Measurements from ENCODE around the gene PRR7.

PRR7 gene

GRCh38 chr5:177425196-177425800, 21.3 kb upstream of the PRR7 start:
- no peak for DNase-seq (ENCODE audit: low read depth)

DNA sequence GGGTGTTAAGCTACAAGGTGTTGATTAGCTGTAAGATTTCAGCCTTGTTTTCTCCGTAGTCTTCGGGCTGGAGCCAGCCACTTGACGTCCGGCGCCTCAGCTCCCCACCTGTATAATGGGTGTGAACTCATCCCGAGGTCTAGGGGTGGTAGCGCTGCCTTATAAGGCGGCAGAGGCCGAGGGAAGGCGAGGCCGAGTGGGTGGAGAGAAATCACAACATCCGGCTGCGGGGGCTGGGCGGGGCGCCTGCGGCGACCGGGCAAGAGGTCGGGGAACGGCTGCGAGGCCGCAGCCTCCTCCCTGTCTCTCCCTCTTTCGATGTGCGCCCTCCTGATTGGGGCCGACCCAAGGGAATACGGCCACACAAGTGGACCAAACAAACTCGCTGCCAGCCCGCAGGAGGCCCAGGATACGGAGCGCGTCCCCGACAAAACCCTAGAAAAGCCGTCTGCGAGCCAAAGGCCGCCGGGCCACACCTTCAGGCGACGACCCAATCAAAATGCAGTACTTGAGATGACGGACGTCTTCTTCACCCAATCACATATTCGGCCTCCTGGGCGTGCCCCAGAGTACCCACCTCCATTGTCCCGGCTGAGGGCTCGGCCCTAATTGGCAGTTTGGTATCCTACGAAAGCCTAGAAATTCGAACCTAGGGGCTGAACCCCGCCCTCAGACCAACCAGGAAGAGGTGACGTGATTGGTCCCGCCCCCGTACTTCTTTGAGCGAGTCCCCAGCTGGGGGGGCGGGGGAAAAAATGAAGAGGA, 20.6 kb upstream of the PRR7 start:
- DNase-seq (ENCODE audit: low read depth): peak; percentile 98

DNA sequence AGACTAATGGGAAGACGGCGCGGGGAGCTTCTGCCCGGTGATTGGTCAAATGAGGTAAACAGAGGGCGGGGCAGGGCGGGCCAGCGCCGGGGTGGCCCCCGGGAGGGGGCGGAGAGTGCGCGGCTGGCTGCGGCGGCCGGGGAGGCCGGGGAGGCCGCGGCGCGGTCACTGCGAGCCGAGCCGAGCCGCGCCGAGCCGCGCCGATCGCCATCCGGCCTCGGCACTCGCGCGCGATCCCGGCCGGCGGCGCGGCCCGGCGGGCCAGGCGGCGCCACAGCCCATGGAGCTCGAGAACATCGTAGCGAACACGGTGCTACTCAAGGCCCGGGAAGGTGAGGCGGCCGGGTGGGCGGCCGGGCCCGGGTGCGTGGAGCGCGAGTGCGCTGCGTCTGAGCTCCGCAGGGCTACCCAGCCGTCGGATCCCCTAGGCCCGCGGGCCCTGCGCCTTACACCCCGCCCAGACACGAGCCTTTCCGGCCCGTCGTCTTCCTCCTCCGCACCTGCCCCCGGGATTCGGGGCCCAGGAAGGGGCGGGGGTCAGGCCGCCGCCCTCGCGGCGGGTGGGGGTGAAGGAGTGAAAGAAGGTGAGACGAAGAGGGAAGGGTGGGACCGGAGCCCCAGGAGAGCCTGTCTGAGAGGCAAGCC, 19.9 kb upstream of the PRR7 start, which contains the start of gene GRK6:
Gene GRK6 (plus strand): TSS at position 111 of the 645 bp plus-strand sequence. CDS start 170 bp downstream, at position 281.
- peak; percentile 65 for DNase-seq (ENCODE audit: low read depth)

GRCh38 chr5:177427211-177427822, 19.3 kb upstream of the PRR7 start:
- DNase-seq (ENCODE audit: low read depth): no peak

DNA sequence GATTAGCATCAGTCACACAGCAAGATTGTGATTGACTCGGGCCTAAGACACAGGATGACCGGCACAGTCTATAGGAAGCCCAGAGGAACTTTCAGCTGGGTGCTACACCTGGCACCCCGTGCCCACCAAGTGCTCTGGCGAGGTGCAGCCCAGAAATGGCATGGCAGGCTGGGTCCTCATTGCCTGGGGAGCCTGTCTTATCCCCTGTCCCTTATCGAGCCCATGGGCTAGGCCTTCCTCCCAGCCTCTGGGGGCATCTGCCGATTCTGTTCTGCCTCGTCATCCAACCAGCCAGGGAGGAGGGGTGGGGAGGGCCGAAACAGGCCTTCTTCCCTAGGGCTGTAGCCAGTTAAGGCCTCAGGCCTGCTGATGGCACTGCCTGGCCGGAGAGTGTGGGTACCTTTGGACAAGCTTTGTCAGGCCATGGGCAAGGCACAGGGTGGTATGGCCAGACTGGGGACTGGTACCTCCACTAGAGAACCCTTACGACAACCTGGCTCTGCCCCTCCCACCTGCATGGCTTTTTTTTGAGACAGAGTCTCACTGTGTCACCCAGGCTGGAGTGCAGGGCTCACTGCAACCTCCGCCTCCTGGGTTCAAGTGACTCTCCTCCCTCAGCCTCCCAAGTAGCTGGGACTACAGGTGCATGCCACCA, 18.6 kb upstream of the PRR7 start:
- no peak for DNase-seq (ENCODE audit: low read depth)

- DNase-seq (ENCODE audit: low read depth): no peak
These were observed 17.9 kb upstream of the PRR7 start for GRCh38 chr5:177428574-177429217.

DNA sequence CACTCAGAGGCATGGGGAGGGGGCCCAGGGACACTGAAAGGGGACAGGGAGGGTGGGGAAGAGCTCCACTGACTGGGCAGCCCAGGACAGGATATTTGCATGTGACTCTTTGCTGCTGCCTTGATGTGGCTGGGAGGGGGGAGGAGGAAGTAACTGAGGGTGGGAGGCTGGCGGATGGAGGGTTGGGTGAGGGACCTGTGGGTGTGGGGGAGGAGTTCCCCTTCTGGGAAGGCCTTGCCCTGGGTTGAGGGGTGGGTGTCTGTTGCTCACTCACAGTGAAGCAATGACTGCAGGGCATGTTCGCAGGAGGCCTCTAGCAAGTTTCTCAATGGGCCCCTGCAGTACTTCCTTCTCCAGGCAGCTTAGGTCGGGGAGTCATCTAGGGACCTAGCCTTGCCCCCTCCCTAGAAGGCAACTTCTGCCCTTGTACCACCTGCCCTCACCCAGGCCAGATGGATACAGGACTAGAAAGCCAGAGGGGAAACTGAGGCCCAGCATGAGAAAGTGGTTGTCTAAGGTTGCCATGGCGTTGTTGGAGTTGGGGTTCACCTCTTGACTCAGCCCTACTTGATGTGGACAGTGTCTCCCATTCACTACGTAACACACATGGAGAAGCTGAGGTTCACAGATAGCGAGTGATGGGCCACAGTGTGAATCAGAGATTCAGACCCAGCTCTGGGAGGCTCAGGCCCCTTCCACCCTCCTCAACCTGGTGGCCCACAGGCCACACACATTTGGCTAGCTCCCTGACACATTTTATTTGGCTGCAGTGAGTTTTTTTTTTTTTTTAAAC, 17.2 kb upstream of the PRR7 start:
- peak; percentile 75 for DNase-seq (ENCODE audit: low read depth)

DNA sequence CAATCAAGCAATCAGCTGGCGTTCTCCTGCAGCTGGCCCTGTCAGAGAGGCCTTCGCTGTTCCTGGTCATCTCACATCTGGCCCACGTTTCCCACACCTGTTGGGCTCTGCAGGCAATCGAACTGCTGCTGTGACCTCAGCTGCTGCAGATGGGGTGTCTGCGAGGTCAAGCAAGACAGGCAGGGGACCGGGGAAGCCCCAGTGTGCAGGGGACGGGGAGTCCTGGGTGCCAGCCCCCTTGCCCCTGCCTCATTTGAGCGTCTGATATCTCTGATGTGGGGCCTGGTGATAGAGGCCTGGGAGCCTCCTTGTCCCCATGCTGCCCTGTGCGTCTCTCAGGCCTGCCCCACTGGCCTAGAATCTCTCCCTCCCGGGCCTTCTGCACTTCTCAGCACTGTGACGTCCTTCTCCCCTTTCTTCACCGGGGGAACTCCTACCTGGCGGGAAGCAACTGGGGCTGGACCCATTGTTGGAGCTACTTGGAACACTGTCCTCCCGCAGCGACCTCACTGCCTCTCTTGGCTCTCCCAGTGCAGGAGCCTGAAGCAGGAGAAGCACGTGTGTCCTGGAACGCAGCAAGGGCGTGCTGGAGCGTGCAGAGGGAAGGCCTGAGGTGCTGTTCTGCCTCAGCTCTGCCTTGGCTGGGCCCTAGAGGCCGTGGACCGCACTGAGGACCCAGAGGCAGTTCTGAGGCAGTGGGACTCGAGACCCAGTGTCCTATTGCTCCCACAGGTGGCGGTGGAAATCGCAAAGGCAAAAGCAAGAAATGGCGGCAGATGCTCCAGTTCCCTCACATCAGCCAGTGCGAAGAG, 16.3 kb upstream of the PRR7 start:
- DNase-seq (ENCODE audit: low read depth): no peak

DNA sequence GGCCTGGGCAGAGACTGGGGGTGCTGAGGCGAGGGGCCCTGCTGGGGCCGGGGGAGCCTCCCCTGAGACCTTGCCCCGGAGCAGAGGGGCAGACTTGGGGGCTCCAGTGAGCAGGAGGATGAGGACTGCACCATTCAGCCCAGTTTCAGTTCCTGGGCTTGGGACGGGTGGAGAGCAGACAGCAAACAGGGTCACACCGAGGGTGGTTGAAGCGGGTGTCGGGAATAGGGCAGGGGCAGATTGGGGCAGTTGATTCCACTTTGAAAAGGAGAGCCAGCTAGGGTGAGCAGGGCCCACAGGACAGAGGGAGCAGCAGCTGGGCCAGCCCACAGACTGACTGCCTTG, 15.7 kb upstream of the PRR7 start:
- no peak for DNase-seq (ENCODE audit: low read depth)

GRCh38 chr5:177431317-177432142, 15.1 kb upstream of the PRR7 start:
- DNase-seq (ENCODE audit: low read depth): peak; percentile 67

GRCh38 chr5:177432143-177432838, 14.3 kb upstream of the PRR7 start:
- DNase-seq (ENCODE audit: low read depth): no peak

DNA sequence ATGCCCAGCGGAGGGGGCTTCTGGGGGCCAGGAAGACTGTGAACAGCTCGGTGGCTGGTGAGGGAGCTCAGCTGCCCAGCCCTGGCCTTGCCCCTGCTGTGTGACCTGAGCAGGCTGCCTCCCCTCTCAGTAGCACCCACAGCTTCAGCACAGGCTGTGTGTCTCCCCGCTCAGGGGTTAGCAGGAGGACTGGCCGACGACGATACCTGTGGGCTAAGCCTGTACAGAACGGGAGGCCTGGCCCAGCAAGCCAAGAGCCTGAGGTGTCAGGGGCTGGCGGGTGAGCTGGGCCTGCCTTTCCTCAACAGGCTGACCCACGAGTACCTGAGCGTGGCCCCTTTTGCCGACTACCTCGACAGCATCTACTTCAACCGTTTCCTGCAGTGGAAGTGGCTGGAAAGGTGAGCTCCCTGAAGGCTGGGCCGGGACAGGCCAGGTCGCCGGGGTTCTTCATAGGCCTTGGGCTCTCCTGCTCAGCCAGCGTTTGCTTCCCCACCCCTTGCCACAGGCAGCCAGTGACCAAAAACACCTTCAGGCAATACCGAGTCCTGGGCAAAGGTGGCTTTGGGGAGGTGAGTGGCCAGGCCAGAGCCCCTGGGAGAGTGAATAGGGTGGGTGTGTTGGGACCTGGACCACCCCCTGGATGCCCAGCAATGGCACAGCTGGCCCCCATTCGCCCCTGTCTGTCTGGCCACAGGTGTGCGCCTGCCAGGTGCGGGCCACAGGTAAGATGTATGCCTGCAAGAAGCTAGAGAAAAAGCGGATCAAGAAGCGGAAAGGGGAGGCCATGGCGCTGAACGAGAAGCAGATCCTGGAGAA, 13.6 kb upstream of the PRR7 start:
- DNase-seq (ENCODE audit: low read depth): no peak

DNA sequence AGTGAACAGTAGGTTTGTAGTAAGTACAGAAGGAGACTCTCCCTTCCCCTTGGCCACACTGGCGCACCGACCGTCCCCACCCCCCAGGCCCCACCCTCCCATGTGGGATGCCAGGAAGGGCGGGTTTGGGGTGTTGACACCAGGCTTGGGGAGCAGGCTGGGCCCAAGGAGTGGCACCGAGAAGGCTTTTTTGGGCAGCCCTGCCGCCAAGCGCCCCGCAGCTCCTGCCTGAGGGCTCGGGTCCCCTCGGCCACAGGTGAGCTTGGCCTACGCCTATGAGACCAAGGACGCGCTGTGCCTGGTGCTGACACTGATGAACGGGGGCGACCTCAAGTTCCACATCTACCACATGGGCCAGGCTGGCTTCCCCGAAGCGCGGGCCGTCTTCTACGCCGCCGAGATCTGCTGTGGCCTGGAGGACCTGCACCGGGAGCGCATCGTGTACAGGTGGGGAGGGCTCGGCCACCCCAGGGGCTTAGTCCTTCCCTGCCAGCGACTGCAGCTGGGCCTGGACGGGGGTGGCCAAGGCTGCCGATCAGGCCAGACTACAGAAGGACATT, 12.9 kb upstream of the PRR7 start:
- no peak for DNase-seq (ENCODE audit: low read depth)

GRCh38 chr5:177434437-177434836, 12.2 kb upstream of the PRR7 start:
- no peak for DNase-seq (ENCODE audit: low read depth)

- DNase-seq (ENCODE audit: low read depth): no peak
These were observed 11.5 kb upstream of the PRR7 start for GRCh38 chr5:177434942-177435738.

DNA sequence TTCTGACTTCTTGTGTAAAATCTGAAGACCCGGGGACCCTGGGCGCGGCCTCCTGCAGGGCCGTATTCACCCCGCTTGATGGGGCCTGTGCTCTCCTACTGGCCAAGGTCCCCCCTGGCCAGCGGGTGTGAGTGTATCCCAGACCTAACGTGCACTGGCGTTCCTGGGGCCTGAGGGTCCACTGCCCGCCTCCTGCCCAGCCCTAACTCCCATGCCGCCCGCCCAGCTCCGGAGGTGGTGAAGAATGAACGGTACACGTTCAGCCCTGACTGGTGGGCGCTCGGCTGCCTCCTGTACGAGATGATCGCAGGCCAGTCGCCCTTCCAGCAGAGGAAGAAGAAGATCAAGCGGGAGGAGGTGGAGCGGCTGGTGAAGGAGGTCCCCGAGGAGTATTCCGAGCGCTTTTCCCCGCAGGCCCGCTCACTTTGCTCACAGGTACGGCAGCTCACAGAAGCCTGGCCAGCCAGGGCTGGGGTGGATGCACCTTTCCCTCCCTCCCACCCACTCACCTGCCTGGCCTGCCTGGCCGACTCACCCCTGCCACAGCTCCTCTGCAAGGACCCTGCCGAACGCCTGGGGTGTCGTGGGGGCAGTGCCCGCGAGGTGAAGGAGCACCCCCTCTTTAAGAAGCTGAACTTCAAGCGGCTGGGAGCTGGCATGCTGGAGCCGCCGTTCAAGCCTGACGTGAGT, 10.6 kb upstream of the PRR7 start:
- no peak for DNase-seq (ENCODE audit: low read depth)

Data from activated T-helper 1 cell treated with Interleukin-2 at 50 U/mL for 16 hours (primary cell).